ACC112 (cell line): ENCODE results near the gene RILP.

Experiments used
- H2AFZ ChIP-seq: fragments of 200-600 bp; sonication (generic); one replicate; pipeline ENCODE4 v1.6.0; 2017; ENCODE audit warnings: antibody characterized with exemption, low read length; ENCODE audit not compliant: unreplicated experiment
- H3K27ac ChIP-seq: fragments of 200-600 bp; sonication (generic); 2 replicates; pipeline ENCODE4 v1.5.1; 2014; ENCODE audit warnings: low read depth, mild to moderate bottlenecking, antibody characterized with exemption, low read length, moderate library complexity
- H3K27me3 ChIP-seq: fragments of 200-600 bp; sonication (generic); 2 replicates; pipeline ENCODE4 v1.6.1; 2014; ENCODE audit warnings: mild to moderate bottlenecking, antibody characterized with exemption, low read length, moderate library complexity, mixed read lengths; ENCODE audit not compliant: insufficient read depth
- H3K36me3 ChIP-seq: fragments of 200-600 bp; sonication (generic); 2 replicates; pipeline ENCODE4 v1.6.1; 2016; ENCODE audit warnings: mild to moderate bottlenecking, antibody characterized with exemption, low read length, moderate library complexity, mixed read lengths; ENCODE audit not compliant: insufficient read depth
- H3K4me1 ChIP-seq: fragments of 200-600 bp; sonication (generic); one replicate; pipeline ENCODE4 v1.6.1; 2016; ENCODE audit warnings: low read length, mixed read lengths; ENCODE audit not compliant: insufficient read depth, unreplicated experiment, control insufficient read depth
- H3K4me3 ChIP-seq: fragments of 200-600 bp; sonication (generic); 2 replicates; pipeline ENCODE4 v1.5.1; 2014; ENCODE audit warnings: mild to moderate bottlenecking, low read depth, low read length
- H3K79me2 ChIP-seq: fragments of 200-600 bp; sonication (generic); one replicate; pipeline ENCODE4 v1.6.0; 2016; ENCODE audit warnings: low read length; ENCODE audit not compliant: control insufficient read depth, unreplicated experiment, insufficient read depth

The RILP gene

DNA sequence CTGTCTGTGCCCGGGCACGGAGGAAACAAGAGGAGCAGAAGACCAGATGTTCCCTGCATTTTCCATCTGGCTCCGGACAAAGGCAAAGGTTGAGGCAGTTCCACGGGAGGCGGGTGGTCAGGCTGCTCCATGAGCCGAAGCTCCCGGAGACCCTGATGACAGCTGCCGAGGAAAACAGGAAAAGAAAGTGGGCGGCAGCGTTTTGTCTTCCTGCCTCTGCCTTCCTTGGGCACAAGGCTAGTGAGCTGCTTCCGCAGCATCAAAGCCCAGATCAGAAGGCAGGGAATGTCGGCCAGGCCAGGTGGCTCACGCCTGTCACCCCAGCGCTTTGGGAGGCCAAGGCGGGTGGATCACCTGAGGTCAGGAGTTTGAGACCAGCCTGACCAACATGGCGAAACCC lies 37.3 kb downstream of the RILP start:
- H3K36me3 ChIP-seq: no peaks in the 10 kb centered on the region
- H3K27ac ChIP-seq: no peak overlapping the region
- H3K27me3 ChIP-seq: no peaks in the 10 kb centered on the region
- no peaks in the 10 kb centered on the region for H3K79me2 ChIP-seq
- no peak overlapping the region for H2AFZ ChIP-seq
- H3K4me1 ChIP-seq: peaks cover 4% of the 10 kb centered on the region
- no peak overlapping the region for H3K4me3 ChIP-seq

DNA sequence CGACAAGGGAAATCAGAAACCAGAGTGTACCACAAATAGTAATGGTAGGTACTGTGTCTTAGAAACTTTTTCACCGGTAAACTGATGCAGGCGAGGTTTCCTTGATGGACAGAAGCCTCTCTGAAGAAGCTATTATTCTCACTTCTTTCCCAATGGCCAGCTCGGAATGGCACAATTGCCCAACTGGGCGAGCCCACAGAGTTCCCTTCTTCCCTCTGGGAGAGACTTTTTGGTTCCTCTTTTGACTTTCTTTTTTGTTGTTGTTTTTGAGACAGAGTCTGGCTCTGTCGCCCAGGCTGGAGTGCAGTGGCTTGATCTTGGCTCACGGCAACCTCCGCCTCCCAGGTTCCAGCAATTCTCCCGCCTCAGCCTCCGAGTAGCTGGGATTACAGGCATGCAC lies 38.0 kb downstream of the RILP start:
- peaks cover 11% of the 10 kb centered on the region for H3K4me1 ChIP-seq
- H3K4me3 ChIP-seq: no peak overlapping the region
- H3K79me2 ChIP-seq: no peaks in the 10 kb centered on the region
- H3K27ac ChIP-seq: no peak overlapping the region
- H3K27me3 ChIP-seq: no peaks in the 10 kb centered on the region
- H2AFZ ChIP-seq: no peak overlapping the region
- no peaks in the 10 kb centered on the region for H3K36me3 ChIP-seq

DNA sequence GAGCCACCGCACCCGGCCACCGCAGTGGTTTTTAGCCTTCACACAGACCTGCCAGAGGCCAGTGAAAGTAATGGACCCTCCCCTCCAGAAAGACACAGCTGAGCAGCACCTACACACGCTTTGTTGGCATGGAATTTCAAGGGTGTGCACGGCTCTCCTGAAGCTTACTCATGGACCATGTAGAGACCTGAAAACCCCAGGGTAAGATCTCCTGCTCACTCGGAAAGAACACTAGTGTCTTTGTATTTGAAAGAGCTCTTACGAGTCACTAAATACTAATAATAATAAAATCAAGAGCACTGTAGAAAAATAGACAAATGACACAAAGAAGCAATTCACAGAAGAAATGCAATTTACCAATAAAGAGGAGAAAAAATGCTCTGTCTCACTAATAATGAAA lies 41.0 kb downstream of the RILP start:
- H3K36me3 ChIP-seq: no peaks in the 10 kb centered on the region
- H3K79me2 ChIP-seq: no peaks in the 10 kb centered on the region
- H3K27ac ChIP-seq: no peak overlapping the region
- H3K4me3 ChIP-seq: no peak overlapping the region
- H3K27me3 ChIP-seq: no peaks in the 10 kb centered on the region
- H2AFZ ChIP-seq: no peak overlapping the region
- H3K4me1 ChIP-seq: peaks cover 11% of the 10 kb centered on the region

DNA sequence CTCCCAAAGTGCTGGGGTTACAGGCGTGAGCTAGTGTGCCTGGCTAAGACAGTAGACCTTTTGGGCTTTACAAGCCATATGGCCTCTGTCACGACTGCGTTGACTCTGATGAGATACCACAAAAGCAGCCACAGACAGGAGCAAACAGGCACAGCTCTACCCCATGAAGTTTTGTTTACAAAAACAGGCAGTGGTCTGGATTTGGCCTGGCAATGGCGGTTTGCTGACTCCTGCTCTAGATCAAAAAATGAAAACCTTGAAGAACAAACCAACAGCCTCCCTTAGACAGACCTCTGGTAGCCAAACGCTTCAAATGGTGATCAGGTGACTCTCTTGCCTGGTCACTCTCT lies 41.7 kb downstream of the RILP start:
- Histone ChIP-seq H3K4me1 (peaks cover 11% of the 10 kb centered on the region), H3K27ac (peak overlapping the region; percentile 23; the same call in 1 of the 2 replicates), H2AFZ (peak overlapping the region; percentile 14), H3K27me3 (no peaks in the 10 kb centered on the region), H3K36me3 (no peaks in the 10 kb centered on the region), H3K4me3 (no peak overlapping the region), H3K79me2 (no peaks in the 10 kb centered on the region)

DNA sequence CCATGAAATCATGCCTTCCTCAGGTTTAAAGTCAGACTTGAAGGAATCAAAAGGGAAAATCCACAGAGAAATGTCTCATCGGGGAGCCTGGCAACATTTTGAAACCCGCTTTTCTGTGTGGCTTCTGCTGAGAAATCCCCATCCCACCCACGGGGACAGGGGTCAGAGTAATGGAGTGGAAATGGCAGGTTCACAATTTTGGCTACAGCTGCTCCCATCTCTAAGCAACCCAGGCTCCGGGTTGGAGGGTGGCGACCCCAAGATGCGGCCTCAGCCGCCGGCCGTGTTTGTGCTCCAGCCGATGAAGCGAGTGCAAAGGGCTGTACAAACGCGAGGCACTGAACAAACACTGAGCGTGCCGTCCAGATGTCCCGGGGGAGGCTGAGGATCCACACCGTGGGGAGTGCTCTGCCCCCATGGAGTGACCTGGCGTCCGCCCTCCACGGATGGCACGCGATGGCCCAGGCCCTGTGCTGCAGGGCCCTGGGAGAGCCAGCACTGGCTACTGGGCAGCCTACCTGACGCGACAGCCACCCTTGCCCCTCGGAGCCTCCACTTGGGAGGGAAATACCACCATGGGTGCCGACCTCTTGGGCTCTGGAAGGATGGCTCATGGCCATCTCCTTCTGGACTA lies 43.2 kb downstream of the RILP start:
- Histone ChIP-seq H3K4me1 (peaks cover 11% of the 10 kb centered on the region), H3K79me2 (no peaks in the 10 kb centered on the region), H2AFZ (no peak overlapping the region), H3K36me3 (no peaks in the 10 kb centered on the region), H3K4me3 (no peak overlapping the region), H3K27ac (peak overlapping the region; percentile 44; the same call in 1 of the 2 replicates), H3K27me3 (no peaks in the 10 kb centered on the region)

DNA sequence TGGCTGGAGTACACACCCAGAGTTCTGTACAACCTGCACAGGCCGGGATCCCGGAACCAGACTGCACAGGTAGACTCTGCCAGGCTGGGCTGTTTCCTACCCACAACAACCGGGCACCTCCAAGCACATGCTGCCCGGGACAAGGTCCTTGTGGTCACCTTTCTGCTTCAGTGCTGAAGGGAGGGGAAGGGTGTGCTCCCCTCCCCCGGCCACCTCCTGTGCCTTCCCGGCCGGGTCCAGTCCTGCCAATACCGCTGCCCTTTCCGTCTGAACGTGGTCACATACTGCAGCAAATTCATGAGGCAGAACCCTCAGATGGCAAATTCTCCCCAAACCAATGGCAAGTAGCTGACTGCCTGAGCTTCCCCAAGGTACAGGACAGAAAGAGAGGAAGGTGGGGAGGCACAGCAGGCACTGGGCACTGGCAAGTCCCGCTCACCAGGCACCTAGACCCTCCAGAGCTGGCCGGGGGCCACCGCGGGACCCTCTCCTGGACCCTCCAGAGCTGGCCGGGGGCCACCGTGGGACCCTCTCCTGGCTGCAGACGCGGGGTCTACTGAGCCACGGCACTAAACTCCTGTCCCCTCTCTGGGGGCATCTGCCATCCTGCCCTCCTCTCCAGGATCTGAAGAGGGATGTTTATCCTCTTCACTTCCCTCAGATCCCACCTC lies 43.9 kb downstream of the RILP start:
- Histone ChIP-seq H3K27ac (no peak overlapping the region), H3K79me2 (no peaks in the 10 kb centered on the region), H3K4me1 (peaks cover 11% of the 10 kb centered on the region), H2AFZ (no peak overlapping the region), H3K36me3 (no peaks in the 10 kb centered on the region), H3K27me3 (no peaks in the 10 kb centered on the region), H3K4me3 (no peak overlapping the region)

DNA sequence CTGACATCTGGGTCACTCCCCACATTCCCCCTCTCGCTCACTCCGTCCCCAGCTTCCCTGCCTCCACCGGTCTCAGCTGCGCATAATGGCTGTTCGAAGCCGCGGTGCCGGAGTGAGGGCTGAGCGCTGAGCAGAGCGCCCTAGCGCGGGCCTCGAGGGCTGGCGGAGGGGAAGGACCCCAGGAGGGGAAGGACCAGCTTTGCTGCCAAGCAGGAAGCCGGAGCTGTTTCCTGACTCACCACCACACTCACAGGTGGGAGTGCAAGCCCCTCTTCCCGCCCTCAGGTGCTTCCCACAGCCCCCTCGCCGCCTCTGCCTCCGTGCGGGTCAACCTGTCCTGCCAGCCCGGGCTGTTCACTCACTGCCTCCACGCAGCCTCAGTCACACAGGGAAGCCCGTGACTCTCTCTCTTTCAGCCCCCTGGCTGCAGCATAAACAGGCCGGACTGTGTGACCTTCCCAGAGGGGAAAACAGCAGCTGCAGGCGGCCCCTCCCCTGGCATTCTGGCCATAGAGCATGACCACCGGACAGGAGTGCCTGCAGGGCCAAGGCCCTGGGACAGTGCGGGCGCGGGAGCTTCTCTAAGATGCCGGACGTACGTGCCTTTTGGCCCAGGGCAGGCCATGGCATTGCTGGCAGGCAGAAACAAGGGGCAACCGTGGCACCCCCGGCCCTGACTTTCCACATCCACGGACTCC lies 44.7 kb downstream of the RILP start:
- Histone ChIP-seq H3K27me3 (no peaks in the 10 kb centered on the region), H3K79me2 (no peaks in the 10 kb centered on the region), H3K4me1 (peaks cover 11% of the 10 kb centered on the region), H3K4me3 (no peak overlapping the region), H2AFZ (no peak overlapping the region), H3K36me3 (no peaks in the 10 kb centered on the region), H3K27ac (no peak overlapping the region)

DNA sequence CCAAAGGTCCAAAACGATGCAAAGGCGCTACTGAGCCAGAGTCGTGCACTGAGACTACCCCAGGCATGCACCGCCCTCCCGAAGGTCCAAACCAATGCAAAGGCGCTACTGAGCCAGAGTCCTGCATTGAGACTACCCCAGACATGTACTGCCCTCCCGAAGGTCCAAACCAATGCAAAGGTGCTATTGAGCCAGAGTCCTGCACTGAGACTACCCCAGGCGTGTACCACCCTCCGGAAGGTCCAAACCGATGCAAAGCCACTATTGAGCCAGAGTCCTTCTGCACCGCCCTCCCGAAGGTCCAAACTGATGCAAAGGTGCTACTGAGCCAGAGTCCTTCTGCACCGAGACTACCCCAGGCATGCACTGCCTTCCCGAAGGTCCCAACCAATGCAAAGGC lies 48.1 kb downstream of the RILP start:
- H3K79me2 ChIP-seq: no peaks in the 10 kb centered on the region
- H3K36me3 ChIP-seq: no peaks in the 10 kb centered on the region
- H3K4me1 ChIP-seq: no peaks in the 10 kb centered on the region
- no peak overlapping the region for H2AFZ ChIP-seq
- no peak overlapping the region for H3K4me3 ChIP-seq
- H3K27ac ChIP-seq: no peak overlapping the region
- H3K27me3 ChIP-seq: no peaks in the 10 kb centered on the region

DNA sequence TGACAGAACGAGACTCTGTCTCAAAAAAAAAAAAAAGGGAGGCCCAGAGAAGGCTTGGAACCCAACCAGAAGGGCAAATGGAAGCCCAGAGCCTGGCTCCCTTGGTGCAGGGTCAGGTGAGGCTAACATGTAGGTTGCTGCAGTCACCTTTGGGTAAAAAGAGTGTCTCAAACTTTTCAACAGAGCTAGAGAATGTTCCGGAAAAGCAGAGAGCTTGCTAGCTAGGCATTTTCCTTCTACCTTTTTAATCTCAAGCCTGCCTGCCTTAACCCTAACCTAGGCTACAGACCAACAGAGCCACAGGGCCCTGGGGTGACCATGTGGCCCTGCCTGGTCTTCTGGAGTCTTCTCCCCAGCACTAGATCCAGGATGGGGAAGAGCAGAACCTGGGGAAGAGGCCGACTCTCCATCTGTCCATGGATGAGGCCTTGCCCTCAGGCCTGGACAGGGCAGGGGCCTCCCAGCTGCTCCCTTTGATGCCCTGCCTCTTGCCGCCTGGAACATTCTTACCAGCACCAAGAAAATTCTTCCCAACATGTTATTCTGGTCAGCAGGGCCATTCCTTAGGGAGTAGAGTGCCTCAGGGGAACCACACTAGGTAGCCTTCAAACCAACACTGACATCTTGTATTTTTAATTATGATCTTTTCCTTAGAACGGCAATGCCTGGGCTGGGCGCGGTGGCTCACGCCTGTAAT lies 51.1 kb downstream of the RILP start:
- H3K27ac ChIP-seq: no peak overlapping the region

DNA sequence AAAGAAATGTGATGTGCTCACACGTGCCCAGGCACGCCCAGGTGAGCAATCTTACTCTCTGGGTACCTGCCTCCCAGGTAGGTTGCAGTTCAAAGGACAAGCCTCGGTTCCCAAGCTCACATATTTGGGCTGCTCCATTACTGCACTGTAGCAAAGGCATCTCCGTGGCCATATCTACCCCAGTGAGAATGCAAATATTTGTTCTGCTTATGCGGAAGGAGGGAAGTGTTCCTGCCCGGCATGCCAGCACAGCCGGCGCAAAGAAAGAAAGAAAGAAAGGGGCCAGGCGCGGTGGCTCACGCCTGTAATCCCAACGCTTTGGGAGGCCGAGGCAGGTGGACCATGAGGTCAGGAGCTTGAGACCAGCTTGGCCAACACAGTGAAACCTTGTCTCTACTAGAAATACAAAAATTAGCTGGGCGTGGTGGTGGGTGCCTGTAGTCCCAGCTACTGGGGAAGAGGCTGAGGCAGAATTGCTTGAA lies 51.8 kb downstream of the RILP start:
- Histone ChIP-seq H3K27me3 (no peaks in the 10 kb centered on the region), H3K36me3 (no peaks in the 10 kb centered on the region), H3K79me2 (no peaks in the 10 kb centered on the region), H2AFZ (no peak overlapping the region), H3K27ac (no peak overlapping the region), H3K4me3 (no peak overlapping the region), H3K4me1 (no peaks in the 10 kb centered on the region)

More for the DNA sequence above, 51.1 kb downstream of the RILP start:
- H2AFZ ChIP-seq: no peak overlapping the region
- H3K27me3 ChIP-seq: no peaks in the 10 kb centered on the region
- H3K79me2 ChIP-seq: no peaks in the 10 kb centered on the region
- H3K36me3 ChIP-seq: no peaks in the 10 kb centered on the region
- H3K4me1 ChIP-seq: no peaks in the 10 kb centered on the region
- no peak overlapping the region for H3K4me3 ChIP-seq
